OCI-LY7 (cell line): ENCODE data around the gene VRK3. TPM values are rescaled to one million over a fixed set of nuclear protein-coding genes. Genes with fewer than 3 reads are reported as not detected.

Experiments used
- BruUV-seq: library from RNA; stranded (reverse); fragments of 400-500 nt; replicated peaks from 2 replicates; lab custom pipeline; 2021; lab: Mats Ljungman, UMichigan
- CTCF ChIA-PET: fragments of 300-600 bp; sonication (Branson Sonifier 250); formaldehyde crosslinking; loops from one replicate; lab custom pipeline; 2022; ENCODE audit warnings: antibody characterized with exemption; ENCODE audit not compliant: unreplicated experiment; lab: Charles Lee
- POLR2A ChIA-PET: fragments of 300-600 bp; sonication (Branson Sonifier 250); formaldehyde crosslinking; loops from one replicate; lab custom pipeline; 2022; ENCODE audit warnings: antibody characterized with exemption; lab: Charles Lee
- DNase-seq: peaks from one replicate; pipeline ENCODE4 v3.0.0-alpha.2; 2015; ENCODE audit warnings: low spot score
- H2AFZ ChIP-seq: fragments of 200-600 bp; sonication (generic), shearing (Covaris generic); 2 replicates; pipeline ENCODE4 v1.6.1; 2014; ENCODE audit warnings: mild to moderate bottlenecking, antibody characterized with exemption, low read length, moderate library complexity
- H3K27ac ChIP-seq: fragments of 200-600 bp; sonication (generic); 2 replicates; pipeline ENCODE4 v1.5.1; 2014; ENCODE audit warnings: mixed run types, low read depth, mild to moderate bottlenecking, moderate library complexity, low read length, inconsistent platforms; ENCODE audit not compliant: poor library complexity, severe bottlenecking
- H3K36me3 ChIP-seq: fragments of 200-600 bp; sonication (generic); 2 replicates; pipeline ENCODE4 v1.6.1; 2014; ENCODE audit warnings: mild to moderate bottlenecking, antibody characterized with exemption, low read length, moderate library complexity, mixed read lengths; ENCODE audit not compliant: insufficient read depth
- H3K4me1 ChIP-seq: fragments of 200-600 bp; sonication (generic); 2 replicates; pipeline ENCODE4 v1.5.1; 2014; ENCODE audit warnings: mild to moderate bottlenecking, low read length; ENCODE audit not compliant: insufficient read depth, poor library complexity, severe bottlenecking
- H3K4me2 ChIP-seq: fragments of 200-600 bp; sonication (generic); 2 replicates; pipeline ENCODE4 v1.6.1; 2014; ENCODE audit warnings: mild to moderate bottlenecking, low read length
- H3K4me3 ChIP-seq: fragments of 200-600 bp; sonication (generic); 2 replicates; pipeline ENCODE4 v1.5.1; 2014; ENCODE audit warnings: mild to moderate bottlenecking, low read depth, low read length; ENCODE audit not compliant: poor library complexity, severe bottlenecking
- H3K79me2 ChIP-seq: fragments of 200-600 bp; sonication (generic); 2 replicates; pipeline ENCODE4 v1.6.1; 2016; ENCODE audit warnings: low read depth, mild to moderate bottlenecking, low read length, moderate library complexity, mixed read lengths; ENCODE audit not compliant: insufficient read depth
- H3K9me2 ChIP-seq: fragments of 200-600 bp; sonication (generic); 2 replicates; pipeline ENCODE4 v1.6.1; 2016; ENCODE audit warnings: mild to moderate bottlenecking, low read length, mixed read lengths; ENCODE audit not compliant: insufficient read depth
- H3K9me3 ChIP-seq: fragments of 200-600 bp; sonication (generic); 2 replicates; pipeline ENCODE4 v1.6.1; 2014; ENCODE audit warnings: mild to moderate bottlenecking, mixed run types, low read length, mixed read lengths
- H4K20me1 ChIP-seq: fragments of 200-600 bp; sonication (generic); 2 replicates; pipeline ENCODE4 v1.6.1; 2014; ENCODE audit warnings: mild to moderate bottlenecking, antibody characterized with exemption, low read length, moderate library complexity, mixed read lengths; ENCODE audit not compliant: insufficient read depth
- CTCF ChIP-seq: fragments of 200-600 bp; sonication (generic); conservative IDR thresholded peaks from 2 replicates; pipeline ENCODE4 v1.5.1; 2014; ENCODE audit warnings: mild to moderate bottlenecking, antibody characterized with exemption, low read length, moderate library complexity, mixed read lengths
- EZH2phosphoT487 ChIP-seq: fragments of 200-600 bp; sonication (generic); IDR thresholded peaks from 2 replicates; pipeline ENCODE4 v1.6.1; 2018; ENCODE audit warnings: low read depth, borderline replicate concordance, mild to moderate bottlenecking, mixed run types, antibody characterized with exemption, low read length, moderate library complexity, mixed read lengths
- intact Hi-C: fragments of 100-400 bp; cut with micrococcal nuclease; formaldehyde crosslinking; loops from one replicate; pipeline ENCODE4 v1.10.0; 2022; ENCODE audit not compliant: unreplicated experiment
- total RNA-seq, 2 experiments: library from RNA; depleted of rRNA in 1 of 2; stranded (reverse); fragments of >200 nt in 1 of 2; shearing (Covaris generic) in 1 of 2; gene quantifications; 2 replicates each; pipeline ENCODE4 v1.2.3, GENCODE V29; 2014 to 2022

Gene VRK3
- total RNA-seq, 2 experiments from 2014 or later, result 39.9 to 47.3 TPM

- ChIA-PET CTCF (no interaction called here), POLR2A (no interaction called here)
- Histone ChIP-seq H4K20me1 (peaks cover 21% of the 10 kb centered on the region; the same call in 1 of the 2 replicates), H3K79me2 (peaks cover 98% of the 10 kb centered on the region), H3K4me2 (peak overlapping the region; percentile 92), H3K36me3 (peaks cover 89% of the 10 kb centered on the region), H3K9me3 (no peaks in the 10 kb centered on the region), H2AFZ (no peak overlapping the region), H3K9me2 (no peaks in the 10 kb centered on the region), H3K4me1 (peaks cover 76% of the 10 kb centered on the region), H3K4me3 (peak overlapping the region; percentile 91), H3K27ac (peak overlapping the region; percentile 90)
- TF ChIP-seq CTCF (no peak), EZH2phosphoT487 (no peak)
- intact Hi-C loops, result no loop called here
- no peak for DNase-seq
- BruUV-seq, result no TSS peak
Observed at GRCh38 chr19:49926515-49926914, 98.7 kb downstream of the VRK3 start.

Other genes with a start within 250 kb of the VRK3 start
- 33.6 and 35.1 TPM in 2 replicates for gene FUZ, start 212.1 kb downstream of the VRK3 start, total RNA-seq (2014; rRNA removed; shearing (Covaris generic))
- gene FUZ, start 212.1 kb downstream of the VRK3 start, total RNA-seq (2022), result 28.1 and 34.6 TPM in 2 replicates
- gene MED25, start 207.1 kb downstream of the VRK3 start, total RNA-seq (2014; rRNA removed; shearing (Covaris generic)), result 73.5 and 85.1 TPM in 2 replicates
- 111 and 146 TPM in 2 replicates for gene MED25, start 207.1 kb downstream of the VRK3 start, total RNA-seq (2022)
- 101 and 124 TPM in 2 replicates for gene PTOV1, start 174.2 kb downstream of the VRK3 start, total RNA-seq (2014; rRNA removed; shearing (Covaris generic))
- 105 and 114 TPM in 2 replicates for gene PTOV1, start 174.2 kb downstream of the VRK3 start, total RNA-seq (2022)
- 65.4 and 90.9 TPM in 2 replicates for gene PNKP, start 157.8 kb downstream of the VRK3 start, total RNA-seq (2014; rRNA removed; shearing (Covaris generic))
- 118 and 140 TPM in 2 replicates for gene PNKP, start 157.8 kb downstream of the VRK3 start, total RNA-seq (2022)
- 7.3 TPM in 2 replicates for gene AKT1S1, start 148.0 kb downstream of the VRK3 start, total RNA-seq (2014; rRNA removed; shearing (Covaris generic))
- 19.8 and 21.2 TPM in 2 replicates for gene AKT1S1, start 148.0 kb downstream of the VRK3 start, total RNA-seq (2022)
- 7.9 and 8.0 TPM in 2 replicates for gene TBC1D17, start 147.7 kb downstream of the VRK3 start, total RNA-seq (2014; rRNA removed; shearing (Covaris generic))
- gene TBC1D17, start 147.7 kb downstream of the VRK3 start, total RNA-seq (2022), result 24.0 and 31.1 TPM in 2 replicates
- 0.25 and 0.39 TPM in 2 replicates for gene IL4I1, start 128.5 kb downstream of the VRK3 start, total RNA-seq (2014; rRNA removed; shearing (Covaris generic))
- 1.7 and 1.8 TPM in 2 replicates for gene IL4I1, start 128.5 kb downstream of the VRK3 start, total RNA-seq (2022)
- 265 and 268 TPM in 2 replicates for gene ATF5, start 96.2 kb downstream of the VRK3 start, total RNA-seq (2014; rRNA removed; shearing (Covaris generic))
- gene ATF5, start 96.2 kb downstream of the VRK3 start, total RNA-seq (2022), result 527 and 597 TPM in 2 replicates
- 56.3 and 75.6 TPM in 2 replicates for gene NUP62, start 95.9 kb downstream of the VRK3 start, total RNA-seq (2014; rRNA removed; shearing (Covaris generic))
- 70.1 and 76.3 TPM in 2 replicates for gene NUP62, start 95.9 kb downstream of the VRK3 start, total RNA-seq (2022)
- not detected in 2 replicates for gene SIGLEC11, start 64.2 kb downstream of the VRK3 start, total RNA-seq (2014; rRNA removed; shearing (Covaris generic))
- not detected in 2 replicates for gene SIGLEC11, start 64.2 kb downstream of the VRK3 start, total RNA-seq (2022)
- 23.1 and 27.4 TPM in 2 replicates for gene ZNF473, start 633 bp upstream of the VRK3 start, total RNA-seq (2014; rRNA removed; shearing (Covaris generic))
- gene ZNF473, start 633 bp upstream of the VRK3 start, total RNA-seq (2022), result 16.0 and 16.9 TPM in 2 replicates
- gene IZUMO2, start 137.9 kb upstream of the VRK3 start, total RNA-seq (2014; rRNA removed; shearing (Covaris generic)), result not detected in 2 replicates
- not detected in 2 replicates for gene IZUMO2, start 137.9 kb upstream of the VRK3 start, total RNA-seq (2022)
- not detected in 2 replicates for gene MYH14, start 178.2 kb upstream of the VRK3 start, total RNA-seq (2014; rRNA removed; shearing (Covaris generic))
- not detected in 2 replicates for gene MYH14, start 178.2 kb upstream of the VRK3 start, total RNA-seq (2022)